ENCODE measurements around the gene GALNT9. TPM values are rescaled to one million over a fixed set of nuclear protein-coding genes. Genes with fewer than 3 reads are reported as not detected.

GALNT9 gene
- total RNA-seq, 2 experiments from 2014 or later: not detected

DNA sequence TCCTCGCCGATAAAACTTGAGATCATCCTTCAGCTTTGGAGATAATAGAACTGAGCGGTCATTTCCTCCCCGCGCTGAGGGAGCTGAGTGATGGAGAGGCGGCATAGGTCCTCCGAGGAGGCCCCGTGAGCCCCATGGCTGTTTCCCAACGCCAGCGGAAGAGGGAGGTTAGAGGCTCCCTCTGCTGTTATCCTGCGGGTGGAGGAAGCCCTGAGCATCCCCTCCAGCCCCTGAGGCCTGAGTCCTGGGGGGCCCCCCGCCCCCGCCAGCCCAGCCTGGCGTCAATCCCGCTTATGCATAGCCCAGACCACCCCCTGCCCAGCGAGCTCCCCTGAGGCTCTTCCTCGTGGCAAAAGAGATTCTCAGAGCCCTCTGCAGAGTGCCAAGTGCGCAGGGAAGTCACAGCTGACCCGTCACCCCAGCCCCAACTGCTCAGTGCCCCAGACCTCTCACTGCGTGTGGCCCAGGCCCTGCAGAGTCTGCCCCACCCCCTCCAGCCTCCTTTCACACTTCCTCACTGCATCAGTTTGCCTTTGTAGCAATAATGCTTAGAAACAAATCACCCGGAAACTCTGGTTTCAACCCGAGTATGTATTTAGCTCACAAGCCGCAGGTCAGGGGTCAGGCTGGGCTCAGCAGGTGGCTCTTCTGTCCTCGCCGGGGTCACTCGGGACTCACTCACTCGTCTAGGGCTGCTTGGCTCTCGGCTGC, 44.7 kb upstream of the GALNT9 start:
- Mint-ChIP-seq H3K4me1 (ENCODE audit: low read depth) (no peaks in the 10 kb centered on the region), H3K36me3 (ENCODE audit: low read depth) (no peaks in the 10 kb centered on the region), H3K27ac (no peak overlapping the region), H3K9me3 (no peaks in the 10 kb centered on the region), H3K27me3 (peaks cover 55% of the 10 kb centered on the region), H3K4me3 (no peak overlapping the region)
- intact Hi-C loops (cut with DNase I, micrococcal nuclease): no loop called here
- Histone ChIP-seq H3K4me3 (ENCODE audit: low read length) (no peak overlapping the region), H3K9me3 (ENCODE audit: control insufficient read depth in 1 of 2, insufficient read depth in 1 of 2, low read length in 2 of 2) (peaks cover 0 to 23% of the 10 kb centered on the region in 2 experiments), H3K27me3 (ENCODE audit: control insufficient read depth in 1 of 2, insufficient read depth in 2 of 2, low read length in 2 of 2) (peaks cover 49 to 67% of the 10 kb centered on the region in 2 experiments), H3K36me3 (ENCODE audit: insufficient read depth, low read length) (no peaks in the 10 kb centered on the region), H3K27ac (ENCODE audit: low read depth in 1 of 2, low read length in 2 of 2) (no peak overlapping the region), H3K4me1 (ENCODE audit: insufficient read depth, low read length) (no peaks in the 10 kb centered on the region)
- ATAC-seq (ENCODE audit: poor library complexity) (no peak), DNase-seq (no peak)
- ChIA-PET POLR2A (no interaction called here), CTCF (no interaction called here)
- TF ChIP-seq, protein P1, sequence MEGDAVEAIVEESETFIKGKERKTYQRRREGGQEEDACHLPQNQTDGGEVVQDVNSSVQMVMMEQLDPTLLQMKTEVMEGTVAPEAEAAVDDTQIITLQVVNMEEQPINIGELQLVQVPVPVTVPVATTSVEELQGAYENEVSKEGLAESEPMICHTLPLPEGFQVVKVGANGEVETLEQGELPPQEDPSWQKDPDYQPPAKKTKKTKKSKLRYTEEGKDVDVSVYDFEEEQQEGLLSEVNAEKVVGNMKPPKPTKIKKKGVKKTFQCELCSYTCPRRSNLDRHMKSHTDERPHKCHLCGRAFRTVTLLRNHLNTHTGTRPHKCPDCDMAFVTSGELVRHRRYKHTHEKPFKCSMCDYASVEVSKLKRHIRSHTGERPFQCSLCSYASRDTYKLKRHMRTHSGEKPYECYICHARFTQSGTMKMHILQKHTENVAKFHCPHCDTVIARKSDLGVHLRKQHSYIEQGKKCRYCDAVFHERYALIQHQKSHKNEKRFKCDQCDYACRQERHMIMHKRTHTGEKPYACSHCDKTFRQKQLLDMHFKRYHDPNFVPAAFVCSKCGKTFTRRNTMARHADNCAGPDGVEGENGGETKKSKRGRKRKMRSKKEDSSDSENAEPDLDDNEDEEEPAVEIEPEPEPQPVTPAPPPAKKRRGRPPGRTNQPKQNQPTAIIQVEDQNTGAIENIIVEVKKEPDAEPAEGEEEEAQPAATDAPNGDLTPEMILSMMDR (IDR thresholded peaks at IDR 0.05): no peak

DNA sequence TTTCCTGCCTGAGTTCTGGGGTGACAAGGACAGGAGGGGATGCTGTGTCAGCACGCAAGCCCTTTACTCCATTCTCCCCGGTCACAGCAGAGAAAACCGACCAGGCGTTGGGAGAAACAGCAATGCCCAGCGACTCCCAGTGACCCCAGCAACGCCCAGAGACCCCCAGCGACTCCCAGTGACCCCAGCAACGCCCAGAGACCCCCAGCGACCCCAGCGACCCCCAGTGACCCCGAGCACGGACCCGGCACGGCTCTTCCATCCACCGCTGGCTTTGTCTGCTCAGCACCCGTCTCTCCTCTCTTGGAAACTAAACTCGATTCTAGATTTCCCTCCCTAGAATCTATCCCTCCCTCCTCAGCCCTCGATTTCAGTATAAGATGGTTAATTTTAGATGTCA, 38.5 kb upstream of the GALNT9 start:
- H3K36me3 ChIP-seq (ENCODE audit: insufficient read depth, low read length): no peaks in the 10 kb centered on the region
- intact Hi-C loops (cut with DNase I, micrococcal nuclease): no loop called here
- H3K4me3 ChIP-seq (ENCODE audit: low read length): no peak overlapping the region
- ChIA-PET CTCF (no interaction called here), POLR2A (no interaction called here)
- TF ChIP-seq, protein P1 (IDR thresholded peaks at IDR 0.05): no peak
- no peaks in the 10 kb centered on the region for H3K4me1 ChIP-seq (ENCODE audit: insufficient read depth, low read length)
- peaks cover 6 to 24% of the 10 kb centered on the region in 2 experiments for H3K27me3 ChIP-seq (ENCODE audit: control insufficient read depth in 1 of 2, insufficient read depth in 2 of 2, low read length in 2 of 2)
- DNase-seq: no peak
- no peaks in the 10 kb centered on the region for H3K4me1 Mint-ChIP-seq (ENCODE audit: low read depth)
- H3K4me3 Mint-ChIP-seq: no peak overlapping the region
- H3K27ac Mint-ChIP-seq: no peak overlapping the region
- no peak overlapping the region for H3K27ac ChIP-seq (ENCODE audit: low read depth in 1 of 2, low read length in 2 of 2)
- H3K9me3 ChIP-seq (ENCODE audit: control insufficient read depth in 1 of 2, insufficient read depth in 1 of 2, low read length in 2 of 2): peaks cover 0 to 30% of the 10 kb centered on the region in 2 experiments
- no peaks in the 10 kb centered on the region for H3K36me3 Mint-ChIP-seq (ENCODE audit: low read depth)
- H3K9me3 Mint-ChIP-seq: no peaks in the 10 kb centered on the region
- ATAC-seq (ENCODE audit: poor library complexity): no peak
- H3K27me3 Mint-ChIP-seq: peaks cover 29% of the 10 kb centered on the region

DNA sequence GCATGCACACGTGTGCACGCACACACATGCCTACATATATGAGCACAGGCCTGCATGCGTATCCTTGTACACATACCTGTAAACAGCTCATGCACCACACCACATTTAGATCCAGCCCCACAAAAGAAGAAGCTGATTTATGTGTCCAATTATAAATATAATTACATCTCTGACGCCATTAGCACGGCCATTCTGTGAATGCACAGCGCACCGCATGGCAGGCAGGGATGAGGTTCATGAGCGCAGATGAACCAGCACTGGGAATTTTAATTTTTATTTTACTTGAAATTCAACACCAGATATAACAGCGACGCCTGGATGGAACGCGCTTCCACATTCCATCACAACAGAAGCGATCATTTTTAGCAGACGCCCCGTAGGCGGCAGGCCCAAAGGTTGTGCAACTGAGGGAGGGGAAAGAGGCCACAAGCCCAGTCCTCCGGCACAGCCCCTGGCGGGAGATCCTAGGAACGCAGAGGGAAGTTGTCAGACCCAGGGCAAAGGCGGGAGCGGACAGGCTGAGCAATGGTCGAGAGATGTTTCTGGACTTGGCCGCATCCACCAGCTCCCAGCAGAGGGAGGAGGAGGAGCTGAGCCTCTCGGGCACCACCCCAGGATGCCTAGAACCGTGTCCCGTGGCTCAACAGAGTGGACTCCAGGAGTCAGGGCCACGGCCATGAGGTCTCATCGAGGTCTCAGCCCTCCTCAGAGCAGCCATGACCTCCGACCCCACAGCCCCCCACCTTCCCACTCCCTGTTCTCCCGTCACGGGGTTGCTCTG, 37.9 kb upstream of the GALNT9 start:
- no peaks in the 10 kb centered on the region for H3K4me1 ChIP-seq (ENCODE audit: insufficient read depth, low read length)
- H3K9me3 ChIP-seq (ENCODE audit: control insufficient read depth in 1 of 2, insufficient read depth in 1 of 2, low read length in 2 of 2): peaks cover 0 to 31% of the 10 kb centered on the region in 2 experiments
- TF ChIP-seq, protein P1 (IDR thresholded peaks at IDR 0.05): no peak
- H3K36me3 ChIP-seq (ENCODE audit: insufficient read depth, low read length): no peaks in the 10 kb centered on the region
- Mint-ChIP-seq H3K27ac (no peak overlapping the region), H3K4me3 (no peak overlapping the region), H3K27me3 (peaks cover 28% of the 10 kb centered on the region), H3K36me3 (ENCODE audit: low read depth) (no peaks in the 10 kb centered on the region), H3K9me3 (no peaks in the 10 kb centered on the region), H3K4me1 (ENCODE audit: low read depth) (no peaks in the 10 kb centered on the region)
- CTCF ChIA-PET: no interaction called here
- peaks cover 6 to 24% of the 10 kb centered on the region in 2 experiments for H3K27me3 ChIP-seq (ENCODE audit: control insufficient read depth in 1 of 2, insufficient read depth in 2 of 2, low read length in 2 of 2)
- intact Hi-C loops (cut with DNase I, micrococcal nuclease): no loop called here
- no peak overlapping the region for H3K4me3 ChIP-seq (ENCODE audit: low read length)
- ATAC-seq (ENCODE audit: poor library complexity) (no peak), DNase-seq (no peak)
- POLR2A ChIA-PET: no interaction called here
- no peak overlapping the region for H3K27ac ChIP-seq (ENCODE audit: low read depth in 1 of 2, low read length in 2 of 2)

Data from CD4-positive, alpha-beta T cell (primary cell).